Activated CD4-positive, alpha-beta T cell treated with anti-CD3 and anti-CD28 coated beads, Interleukin-2, amount 50 U/mL, for 4 hours (primary cell): ENCODE measurements around the gene CCNY.

Experiments used
- DNase-seq, 2 experiments: peaks; one replicate each; pipeline ENCODE4 v3.0.0-alpha.2; 2020

The CCNY gene

GRCh38 chr10:35458500-35459448 is 122.5 kb downstream of the CCNY start:
- DNase-seq: no peak

GRCh38 chr10:35459449-35459847 is 123.1 kb downstream of the CCNY start:
- no peak for DNase-seq

- no peak for DNase-seq
Measured at GRCh38 chr10:35460852-35461460, 124.6 kb downstream of the CCNY start.

GRCh38 chr10:35462491-35462934 is 126.2 kb downstream of the CCNY start:
- DNase-seq: no peak

GRCh38 chr10:35463105-35463867 is 127.0 kb downstream of the CCNY start:
- DNase-seq: no peak

- no peak for DNase-seq
Measured at GRCh38 chr10:35463878-35464277, 127.6 kb downstream of the CCNY start.

- DNase-seq: no peak
Measured at GRCh38 chr10:35464825-35465456, 128.6 kb downstream of the CCNY start.

- no peak for DNase-seq
Measured at GRCh38 chr10:35465673-35466072, 129.4 kb downstream of the CCNY start.

GRCh38 chr10:35466170-35466569 is 129.9 kb downstream of the CCNY start:
- no peak for DNase-seq

GRCh38 chr10:35466661-35467060 is 130.4 kb downstream of the CCNY start:
- no peak for DNase-seq

- DNase-seq: no peak
Measured at GRCh38 chr10:35467186-35467585, 130.9 kb downstream of the CCNY start.

- DNase-seq: no peak
Measured at GRCh38 chr10:35470248-35470924, 134.1 kb downstream of the CCNY start.

GRCh38 chr10:35470925-35471315 is 134.6 kb downstream of the CCNY start:
- no peak for DNase-seq

- no peak for DNase-seq
Measured at GRCh38 chr10:35471435-35471834, 135.1 kb downstream of the CCNY start.

GRCh38 chr10:35480142-35480541 is 143.8 kb downstream of the CCNY start:
- no peak for DNase-seq

- DNase-seq: no peak
Measured at GRCh38 chr10:35481413-35481812, 145.1 kb downstream of the CCNY start.

- DNase-seq: no peak
Measured at GRCh38 chr10:35486297-35486990, 150.1 kb downstream of the CCNY start.

- DNase-seq: no peak
Measured at GRCh38 chr10:35487336-35488034, 151.2 kb downstream of the CCNY start.

- DNase-seq: no peak
Measured at GRCh38 chr10:35488228-35488627, 151.9 kb downstream of the CCNY start.

- no peak for DNase-seq
Measured at GRCh38 chr10:35492386-35493195, 156.3 kb downstream of the CCNY start.
